Measurements from ENCODE around the gene SLC35G1.

The SLC35G1 gene

DNA sequence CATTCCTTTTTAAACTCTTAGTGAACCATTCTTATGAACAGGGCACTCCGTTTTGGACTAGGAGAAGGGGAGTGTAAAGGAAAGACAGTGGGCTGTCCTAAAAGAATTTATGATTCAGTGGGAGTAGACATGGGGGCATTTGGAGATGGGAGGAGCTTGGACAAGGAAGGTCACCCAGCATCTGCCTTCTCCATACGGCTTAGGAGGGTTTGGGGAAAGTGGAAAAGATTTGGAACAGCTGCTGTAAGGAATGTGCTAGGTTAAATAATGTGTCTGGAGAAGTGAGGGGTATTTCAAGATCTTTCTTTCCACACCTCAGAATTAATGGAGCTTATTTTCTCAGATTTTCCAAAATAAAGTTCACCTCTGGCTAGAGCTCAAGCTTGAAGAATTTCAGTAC is 24.0 kb downstream of the SLC35G1 start:
- TF ChIP-seq, protein P1, sequence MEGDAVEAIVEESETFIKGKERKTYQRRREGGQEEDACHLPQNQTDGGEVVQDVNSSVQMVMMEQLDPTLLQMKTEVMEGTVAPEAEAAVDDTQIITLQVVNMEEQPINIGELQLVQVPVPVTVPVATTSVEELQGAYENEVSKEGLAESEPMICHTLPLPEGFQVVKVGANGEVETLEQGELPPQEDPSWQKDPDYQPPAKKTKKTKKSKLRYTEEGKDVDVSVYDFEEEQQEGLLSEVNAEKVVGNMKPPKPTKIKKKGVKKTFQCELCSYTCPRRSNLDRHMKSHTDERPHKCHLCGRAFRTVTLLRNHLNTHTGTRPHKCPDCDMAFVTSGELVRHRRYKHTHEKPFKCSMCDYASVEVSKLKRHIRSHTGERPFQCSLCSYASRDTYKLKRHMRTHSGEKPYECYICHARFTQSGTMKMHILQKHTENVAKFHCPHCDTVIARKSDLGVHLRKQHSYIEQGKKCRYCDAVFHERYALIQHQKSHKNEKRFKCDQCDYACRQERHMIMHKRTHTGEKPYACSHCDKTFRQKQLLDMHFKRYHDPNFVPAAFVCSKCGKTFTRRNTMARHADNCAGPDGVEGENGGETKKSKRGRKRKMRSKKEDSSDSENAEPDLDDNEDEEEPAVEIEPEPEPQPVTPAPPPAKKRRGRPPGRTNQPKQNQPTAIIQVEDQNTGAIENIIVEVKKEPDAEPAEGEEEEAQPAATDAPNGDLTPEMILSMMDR (IDR thresholded peaks at IDR 0.05; ENCODE audit: insufficient read depth, low read depth, low read length, missing control alignments): no peak
- no peak for DNase-seq (ENCODE audit: low read depth)
- H3K4me3 ChIP-seq (ENCODE audit: low read length): no peak overlapping the region

- no peak overlapping the region for H3K4me3 ChIP-seq (ENCODE audit: low read length)
- DNase-seq (ENCODE audit: low read depth): no peak
- TF ChIP-seq, protein P1 (IDR thresholded peaks at IDR 0.05; ENCODE audit: insufficient read depth, low read depth, low read length, missing control alignments): peak; percentile 27
Observed at GRCh38 chr10:93921338-93921737, 27.6 kb downstream of the SLC35G1 start.

- peak; percentile 31 for DNase-seq (ENCODE audit: low read depth)
- no peak overlapping the region for H3K4me3 ChIP-seq (ENCODE audit: low read length)
- TF ChIP-seq, protein P1 (IDR thresholded peaks at IDR 0.05; ENCODE audit: insufficient read depth, low read depth, low read length, missing control alignments): no peak
Observed at GRCh38 chr10:93926613-93927012, 32.8 kb downstream of the SLC35G1 start.

DNA sequence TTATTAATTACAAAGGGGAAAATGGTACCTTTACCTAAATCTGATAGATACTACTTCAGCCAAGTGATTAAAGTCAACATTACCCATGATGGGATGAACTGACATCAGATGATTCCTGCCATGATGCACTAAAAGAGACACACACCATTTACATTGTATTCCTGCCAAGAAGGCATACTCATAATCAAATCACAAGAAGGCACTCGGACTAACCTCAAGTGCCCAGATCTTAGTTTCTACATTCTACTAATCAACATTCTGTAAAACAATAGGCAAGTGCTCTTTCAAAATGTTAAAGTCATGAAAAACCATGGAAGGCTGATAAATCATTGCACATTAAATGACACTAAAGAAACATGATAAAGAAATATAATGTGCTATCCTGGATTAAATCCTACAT is 44.4 kb downstream of the SLC35G1 start:
- TF ChIP-seq, protein P1 (IDR thresholded peaks at IDR 0.05; ENCODE audit: insufficient read depth, low read depth, low read length, missing control alignments): no peak
- DNase-seq (ENCODE audit: low read depth): no peak
- H3K4me3 ChIP-seq (ENCODE audit: low read length): no peak overlapping the region

DNA sequence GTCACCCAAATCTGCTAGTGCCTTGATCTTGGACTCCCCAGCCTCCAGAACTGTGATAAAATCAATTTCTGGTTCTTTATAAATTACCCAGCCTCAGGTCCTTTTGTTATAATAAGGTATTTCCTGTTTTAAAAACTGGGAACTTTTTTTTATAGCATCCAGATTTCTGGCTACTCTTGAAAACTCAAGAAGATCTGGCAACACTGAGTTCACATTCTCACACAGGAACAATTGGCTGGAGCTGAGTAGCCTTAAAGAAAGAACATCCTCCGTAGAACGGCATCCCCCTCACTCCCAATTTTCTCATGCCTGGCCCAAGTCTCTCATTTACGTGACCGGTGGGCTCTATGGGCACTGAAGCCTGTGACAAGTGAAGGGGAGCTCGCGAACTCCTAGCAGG is 47.1 kb downstream of the SLC35G1 start:
- DNase-seq (ENCODE audit: low read depth): no peak
- no peak overlapping the region for H3K4me3 ChIP-seq (ENCODE audit: low read length)
- TF ChIP-seq, protein P1 (IDR thresholded peaks at IDR 0.05; ENCODE audit: insufficient read depth, low read depth, low read length, missing control alignments): no peak

DNA sequence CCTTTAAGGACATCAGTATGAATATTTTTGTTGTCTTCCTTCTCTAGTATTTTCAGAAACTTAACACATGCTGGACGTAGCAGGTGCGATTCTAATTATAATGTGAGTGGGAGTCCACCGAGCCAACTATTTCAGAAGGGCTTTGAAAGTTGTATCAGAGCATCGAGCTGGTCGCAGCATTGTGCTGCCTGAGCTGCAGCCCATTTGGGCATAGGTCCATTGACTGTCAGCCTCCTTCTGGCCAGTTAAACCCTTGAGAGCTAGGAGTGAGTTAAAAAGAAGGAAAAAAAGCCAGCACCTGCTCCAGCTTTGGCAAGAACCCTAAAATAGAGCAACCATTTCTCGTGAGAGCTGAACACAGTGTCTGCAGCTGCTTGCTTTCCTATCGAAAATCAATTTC is 47.8 kb downstream of the SLC35G1 start:
- TF ChIP-seq, protein P1 (IDR thresholded peaks at IDR 0.05; ENCODE audit: insufficient read depth, low read depth, low read length, missing control alignments): no peak

DNA sequence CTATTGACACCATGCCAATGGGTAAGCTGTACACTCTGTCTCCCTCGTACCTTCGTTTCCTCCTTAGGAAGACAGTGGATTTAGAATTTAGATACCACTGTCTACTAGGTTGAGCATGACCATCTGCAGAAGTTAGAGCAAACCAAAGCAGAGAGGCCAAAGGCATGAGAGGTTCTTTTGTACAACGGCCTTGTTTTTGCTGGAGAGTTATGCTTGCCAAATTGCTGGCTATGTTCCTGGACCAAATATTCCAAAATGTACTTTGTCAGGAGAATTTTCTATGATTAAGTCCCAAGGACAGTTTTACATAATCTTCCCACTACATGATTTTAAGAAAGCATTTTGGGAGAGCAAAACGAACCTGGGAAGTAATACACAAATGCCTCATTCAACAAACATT is 52.0 kb downstream of the SLC35G1 start:
- no peak for DNase-seq (ENCODE audit: low read depth)
- no peak overlapping the region for H3K4me3 ChIP-seq (ENCODE audit: low read length)
- TF ChIP-seq, protein P1 (IDR thresholded peaks at IDR 0.05; ENCODE audit: insufficient read depth, low read depth, low read length, missing control alignments): no peak

More for the DNA sequence above, 47.8 kb downstream of the SLC35G1 start:
- DNase-seq (ENCODE audit: low read depth): no peak
- H3K4me3 ChIP-seq (ENCODE audit: low read length): no peak overlapping the region
